ENCODE measurements around the gene ANXA4. TPM values are rescaled to one million over a fixed set of nuclear protein-coding genes. Genes with fewer than 3 reads are reported as not detected.
"Not testable (repeated sequence)": the region's sequence is repeated elsewhere in the genome, so short reads cannot be mapped to it uniquely, and the experiment has no call there.

Gene ANXA4
- total and polyA plus RNA-seq, 2 experiments from 2014 or later, result 35.7 to 113 TPM

GRCh38 chr2:69770193-69770702 is 28.3 kb downstream of the ANXA4 start:
- Histone ChIP-seq H3F3A (ENCODE audit: insufficient read depth) (peaks cover 32% of the 10 kb centered on the region), H3K9me2 (ENCODE audit: insufficient read depth) (no peaks in the 10 kb centered on the region), H3K27ac (peak overlapping the region; percentile 93), H3K4me3 (peak overlapping the region; percentile 52), H4K20me1 (ENCODE audit: insufficient read depth) (no peaks in the 10 kb centered on the region), H3K4me2 (ENCODE audit: unreplicated experiment) (peak overlapping the region; percentile 74), H3K4me1 (ENCODE audit: insufficient read depth) (peaks cover 45% of the 10 kb centered on the region), H3K27me3 (replicated peaks; ENCODE audit: insufficient read depth) (no peaks in the 10 kb centered on the region), H3K79me2 (ENCODE audit: insufficient read depth) (peaks cover 69% of the 10 kb centered on the region), H3K9me3 (ENCODE audit: low read depth) (no peaks in the 10 kb centered on the region), H3K36me3 (ENCODE audit: low read depth) (no peaks in the 10 kb centered on the region), H3K9ac (peak overlapping the region; percentile 77), H2AFZ (peak overlapping the region; percentile 33)
- in situ Hi-C loops (cut with MboI), result no loop called here
- DNase-seq, result peak; percentile 94
- TF ChIP-seq EZH2 (IDR thresholded peaks at IDR 0.05; ENCODE audit: insufficient read depth, poor library complexity, severe bottlenecking) (no peak), EZH2phosphoT487 (IDR thresholded peaks at IDR 0.05; ENCODE audit: insufficient read depth, low read depth) (no peak)
- 7 to 8% methylated on average over 5 of the region's 5 CpGs for WGBS, 2 experiments (ENCODE audit: low coverage in 1 of 2, low lambda C conversion rate in 2 of 2, missing lambda C conversion rate in 2 of 2)

GRCh38 chr2:69770747-69771146 is 28.8 kb downstream of the ANXA4 start:
- H3K4me2 ChIP-seq (ENCODE audit: unreplicated experiment), result peak overlapping the region; percentile 46

GRCh38 chr2:69771461-69771860 is 29.5 kb downstream of the ANXA4 start:
- Histone ChIP-seq H4K20me1 (ENCODE audit: insufficient read depth) (no peaks in the 10 kb centered on the region), H2AFZ (no peak overlapping the region), H3K4me3 (no peak overlapping the region), H3K79me2 (ENCODE audit: insufficient read depth) (peaks cover 67% of the 10 kb centered on the region), H3K36me3 (ENCODE audit: low read depth) (no peaks in the 10 kb centered on the region), H3K27me3 (replicated peaks; ENCODE audit: insufficient read depth) (no peaks in the 10 kb centered on the region), H3K27ac (peak overlapping the region; percentile 4; the same call in 1 of the 2 replicates), H3F3A (ENCODE audit: insufficient read depth) (peaks cover 26% of the 10 kb centered on the region), H3K9ac (no peak overlapping the region), H3K4me1 (ENCODE audit: insufficient read depth) (peaks cover 42% of the 10 kb centered on the region), H3K9me2 (ENCODE audit: insufficient read depth) (no peaks in the 10 kb centered on the region), H3K9me3 (ENCODE audit: low read depth) (no peaks in the 10 kb centered on the region), H3K4me2 (ENCODE audit: unreplicated experiment) (no peak overlapping the region)
- TF ChIP-seq EZH2phosphoT487 (IDR thresholded peaks at IDR 0.05; ENCODE audit: insufficient read depth, low read depth) (no peak), EZH2 (IDR thresholded peaks at IDR 0.05; ENCODE audit: insufficient read depth, poor library complexity, severe bottlenecking) (no peak)
- in situ Hi-C loops (cut with MboI), result no loop called here
- DNase-seq, result peak; percentile 59
- WGBS, 2 experiments (ENCODE audit: low coverage in 1 of 2, low lambda C conversion rate in 2 of 2, missing lambda C conversion rate in 2 of 2), result 79 to 88% methylated on average over 1 of the region's 1 CpG

More at GRCh38 chr2:69770747-69771146, 28.8 kb downstream of the ANXA4 start:
- H4K20me1 ChIP-seq (ENCODE audit: insufficient read depth), result no peaks in the 10 kb centered on the region
- no peak overlapping the region for H2AFZ ChIP-seq
- H3K9me3 ChIP-seq (ENCODE audit: low read depth), result no peaks in the 10 kb centered on the region
- no peaks in the 10 kb centered on the region for H3K9me2 ChIP-seq (ENCODE audit: insufficient read depth)
- TF ChIP-seq EZH2 (IDR thresholded peaks at IDR 0.05; ENCODE audit: insufficient read depth, poor library complexity, severe bottlenecking) (no peak), EZH2phosphoT487 (IDR thresholded peaks at IDR 0.05; ENCODE audit: insufficient read depth, low read depth) (no peak)
- H3K27me3 ChIP-seq (replicated peaks; ENCODE audit: insufficient read depth), result no peaks in the 10 kb centered on the region
- H3K4me1 ChIP-seq (ENCODE audit: insufficient read depth), result peaks cover 45% of the 10 kb centered on the region
- in situ Hi-C loops (cut with MboI), result no loop called here
- H3K4me3 ChIP-seq, result no peak overlapping the region
- H3F3A ChIP-seq (ENCODE audit: insufficient read depth), result peaks cover 32% of the 10 kb centered on the region
- H3K27ac ChIP-seq, result peak overlapping the region; percentile 93
- peaks cover 68% of the 10 kb centered on the region for H3K79me2 ChIP-seq (ENCODE audit: insufficient read depth)
- H3K36me3 ChIP-seq (ENCODE audit: low read depth), result no peaks in the 10 kb centered on the region
- DNase-seq, result no peak
- WGBS, 2 experiments (ENCODE audit: low coverage in 1 of 2, low lambda C conversion rate in 2 of 2, missing lambda C conversion rate in 2 of 2), result 53 to 60% methylated on average over 10 of the region's 10 CpGs
- H3K9ac ChIP-seq, result peak overlapping the region; percentile 77

- no peak overlapping the region for H2AFZ ChIP-seq
- in situ Hi-C loops (cut with MboI), result no loop called here
- TF ChIP-seq EZH2phosphoT487 (IDR thresholded peaks at IDR 0.05; ENCODE audit: insufficient read depth, low read depth), result no peak
- TF ChIP-seq EZH2 (IDR thresholded peaks at IDR 0.05; ENCODE audit: insufficient read depth, poor library complexity, severe bottlenecking), result no peak
- peaks cover 16% of the 10 kb centered on the region for H3F3A ChIP-seq (ENCODE audit: insufficient read depth)
- H3K9ac ChIP-seq, result peak overlapping the region; percentile 15; the same call in 1 of the 2 replicates
- H3K4me1 ChIP-seq (ENCODE audit: insufficient read depth), result peaks cover 29% of the 10 kb centered on the region
- H4K20me1 ChIP-seq (ENCODE audit: insufficient read depth), result no peaks in the 10 kb centered on the region
- H3K79me2 ChIP-seq (ENCODE audit: insufficient read depth), result peaks cover 58% of the 10 kb centered on the region
- peak; percentile 76 for DNase-seq
- H3K27ac ChIP-seq, result peak overlapping the region; percentile 41
- H3K4me2 ChIP-seq (ENCODE audit: unreplicated experiment), result peak overlapping the region; percentile 18
- no peaks in the 10 kb centered on the region for H3K27me3 ChIP-seq (replicated peaks; ENCODE audit: insufficient read depth)
- H3K4me3 ChIP-seq, result no peak overlapping the region
- H3K36me3 ChIP-seq (ENCODE audit: low read depth), result no peaks in the 10 kb centered on the region
- no peaks in the 10 kb centered on the region for H3K9me2 ChIP-seq (ENCODE audit: insufficient read depth)
- no peaks in the 10 kb centered on the region for H3K9me3 ChIP-seq (ENCODE audit: low read depth)
Observed at GRCh38 chr2:69773206-69773605, 31.3 kb downstream of the ANXA4 start.

GRCh38 chr2:69774258-69774983 is 32.5 kb downstream of the ANXA4 start:
- H3K9me2 ChIP-seq (ENCODE audit: insufficient read depth); in situ Hi-C loops (cut with MboI); H3K9me3 ChIP-seq (ENCODE audit: low read depth); H4K20me1 ChIP-seq (ENCODE audit: insufficient read depth); H3K9ac ChIP-seq; H3K4me2 ChIP-seq (ENCODE audit: unreplicated experiment); H3K36me3 ChIP-seq (ENCODE audit: low read depth); H3K4me3 ChIP-seq; DNase-seq; H2AFZ ChIP-seq; H3K27ac ChIP-seq; H3K27me3 ChIP-seq (replicated peaks; ENCODE audit: insufficient read depth): not testable (repeated sequence)
- Histone ChIP-seq H3K79me2 (ENCODE audit: insufficient read depth) (peaks cover 46% of the 10 kb centered on the region), H3K4me1 (ENCODE audit: insufficient read depth) (peaks cover 32% of the 10 kb centered on the region), H3F3A (ENCODE audit: insufficient read depth) (peaks cover 16% of the 10 kb centered on the region)
- WGBS, 2 experiments (ENCODE audit: low coverage in 1 of 2, low lambda C conversion rate in 2 of 2, missing lambda C conversion rate in 2 of 2), result 92% methylated on average over 13 of the region's 13 CpGs

Measured in GM23248 (cell line).